Hematopoietic multipotent progenitor cell treated with erythropoietin and hydrocortisone succinate and interleukin-3 and kit ligand, for 4 days (in vitro differentiated cells): Measurements from ENCODE around the gene FAF1.
"Not testable (repeated sequence)": the region's sequence is repeated elsewhere in the genome, so short reads cannot be mapped to it uniquely, and the experiment has no call there.

Source experiments
- DNase-seq: peaks from one replicate; pipeline ENCODE4 v3.0.0-alpha.2; 2015

The FAF1 gene

GRCh38 chr1:50901872-50902271 is 58.2 kb downstream of the FAF1 start:
- no peak for DNase-seq

DNA sequence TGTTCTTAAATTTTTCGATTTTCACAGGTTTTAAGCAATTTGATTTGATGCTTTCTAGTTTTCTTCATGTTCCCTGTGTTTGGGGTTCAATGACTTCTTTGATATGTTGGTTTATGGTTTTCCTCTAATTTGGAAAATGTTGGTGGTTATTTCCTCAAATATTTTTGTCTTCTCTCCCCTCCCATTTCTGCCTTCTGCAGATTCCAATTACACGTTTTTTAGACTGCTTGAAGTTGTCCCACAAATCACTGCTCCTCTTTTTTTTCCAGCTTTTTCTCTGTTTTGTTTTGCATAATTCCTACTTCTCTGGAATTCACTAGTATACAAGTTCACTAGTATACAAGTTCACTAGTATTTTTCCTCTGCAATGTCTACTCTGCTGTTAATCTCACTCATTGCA is 61.3 kb downstream of the FAF1 start:
- DNase-seq: no peak

DNA sequence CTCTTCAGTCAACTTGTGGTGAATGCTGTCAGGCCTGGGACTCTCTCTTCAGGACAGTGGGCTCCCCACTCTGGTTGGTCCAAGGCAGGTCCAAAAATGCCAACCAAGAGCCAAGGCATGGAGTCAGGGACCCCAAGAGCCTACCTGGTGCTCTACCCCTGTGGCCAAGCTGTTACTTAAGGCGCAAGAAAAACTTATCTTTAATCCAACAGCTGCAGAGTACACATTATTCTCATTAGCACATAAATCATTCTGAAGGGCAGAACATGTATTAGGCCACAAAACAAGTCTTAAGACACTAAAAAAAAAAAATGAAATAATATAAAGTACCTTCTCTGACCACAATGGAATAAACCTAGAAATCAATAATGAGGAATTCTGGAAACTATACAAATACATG is 65.7 kb downstream of the FAF1 start:
- DNase-seq: no peak

DNA sequence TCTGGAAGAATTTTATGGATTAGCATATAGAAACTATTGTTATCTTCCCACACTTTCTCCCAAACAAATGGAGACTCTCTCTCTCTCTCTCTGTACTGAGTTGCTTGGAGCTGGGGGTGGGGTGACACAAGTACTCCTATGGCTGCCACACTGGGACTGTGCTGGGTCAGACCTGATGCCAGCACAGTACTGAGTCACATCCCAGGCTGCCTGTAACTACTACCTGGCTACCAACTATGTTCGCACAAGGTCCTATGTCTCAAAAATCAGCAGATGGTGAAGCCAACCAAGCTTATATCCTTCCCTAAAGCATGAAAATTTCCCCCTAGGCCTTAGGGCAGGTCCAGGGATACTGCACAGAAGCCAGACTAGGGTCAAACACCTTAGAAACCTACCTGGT is 66.6 kb downstream of the FAF1 start:
- DNase-seq: no peak

DNA sequence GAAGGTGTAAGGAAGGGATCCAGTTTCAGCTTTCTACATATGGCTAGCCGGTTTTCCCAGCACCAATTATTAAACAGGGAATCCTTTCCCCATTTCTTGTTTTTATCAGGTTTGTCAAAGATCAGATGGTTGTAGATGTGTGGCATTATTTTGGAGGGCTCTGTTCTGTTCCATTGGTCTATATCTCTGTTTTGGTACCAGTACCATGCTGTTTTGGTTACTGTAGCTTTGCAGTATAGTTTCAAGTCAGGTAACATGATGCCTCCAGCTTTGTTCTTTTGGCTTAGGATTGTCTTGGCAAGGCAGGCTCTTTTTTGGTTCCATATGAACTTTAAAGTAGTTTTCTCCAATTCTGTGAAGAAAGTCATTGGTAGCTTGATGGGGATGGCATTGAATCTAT is 72.5 kb downstream of the FAF1 start:
- not testable (repeated sequence) for DNase-seq

DNA sequence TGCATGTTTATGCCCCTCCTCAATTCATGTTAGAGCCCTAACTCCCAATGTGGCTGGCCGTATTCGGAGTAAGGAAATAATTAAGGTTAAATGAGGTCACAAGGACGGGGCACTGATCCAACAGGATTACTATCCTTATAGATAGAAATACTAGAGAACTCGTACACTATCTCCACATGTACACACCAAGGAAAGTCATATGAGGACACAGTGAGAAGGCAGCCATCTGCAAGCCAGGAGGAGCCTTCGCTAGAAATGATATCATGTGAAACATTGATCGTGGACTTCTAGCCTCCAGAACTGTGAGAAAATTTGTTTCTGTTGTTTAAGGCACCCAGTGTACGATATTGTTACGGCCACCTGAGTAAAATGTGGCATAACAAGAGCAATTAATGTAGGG is 79.7 kb downstream of the FAF1 start:
- no peak for DNase-seq

DNA sequence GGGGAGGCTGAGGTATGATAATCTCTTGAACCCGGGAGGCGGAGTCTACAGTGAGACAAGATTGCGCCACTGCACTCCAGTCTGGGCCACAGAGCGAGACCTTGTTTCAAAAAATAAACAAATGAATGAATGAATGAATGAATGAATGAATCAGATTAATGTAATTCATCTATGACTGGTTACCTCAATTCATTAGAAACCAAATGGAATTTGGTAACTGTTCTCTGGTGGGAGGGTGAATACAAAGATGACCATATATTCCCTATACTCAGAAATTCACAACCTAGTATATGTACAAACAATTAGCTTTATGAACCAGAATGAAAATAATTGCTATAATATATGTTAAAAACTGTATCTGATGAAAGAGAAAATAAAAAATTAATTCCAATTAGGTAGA is 80.9 kb downstream of the FAF1 start:
- no peak for DNase-seq

DNA sequence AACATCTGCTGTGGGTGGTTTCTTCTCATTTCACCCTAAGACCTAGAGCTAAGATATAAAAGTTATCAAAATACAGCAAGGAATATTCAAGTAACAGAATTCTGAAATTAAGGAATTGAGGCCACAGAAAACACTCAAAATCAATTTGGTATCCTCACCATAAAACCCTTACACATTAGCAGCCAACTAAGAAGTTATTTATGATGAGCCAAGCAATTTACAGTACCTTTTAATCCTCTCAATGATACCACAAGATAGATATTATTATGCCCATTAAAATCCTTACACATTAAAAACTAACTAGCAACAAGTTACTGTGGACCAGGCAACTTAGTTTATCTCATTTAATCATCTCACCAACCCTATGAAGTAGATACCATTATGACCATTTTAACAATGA is 81.6 kb downstream of the FAF1 start:
- DNase-seq: no peak

GRCh38 chr1:50877641-50878040 is 82.4 kb downstream of the FAF1 start:
- peak; percentile 44 for DNase-seq

- DNase-seq: peak; percentile 93
Observed at GRCh38 chr1:50873458-50874187, 86.4 kb downstream of the FAF1 start.

DNA sequence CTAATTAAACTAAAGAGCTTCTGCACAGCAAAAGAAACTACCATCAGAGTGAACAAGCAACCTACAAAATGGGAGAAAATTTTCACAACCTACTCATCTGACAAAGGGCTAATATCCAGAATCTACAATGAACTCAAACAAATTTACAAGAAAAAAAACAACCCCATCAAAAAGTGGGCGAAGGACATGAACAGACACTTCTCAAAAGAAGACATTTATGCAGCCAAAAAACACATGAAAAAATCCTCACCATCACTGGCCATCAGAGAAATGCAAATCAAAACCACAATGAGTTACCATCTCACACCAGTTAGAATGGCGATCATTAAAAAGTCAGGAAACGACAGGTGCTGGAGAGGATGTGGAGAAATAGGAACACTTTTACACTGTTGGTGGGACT is 95.2 kb downstream of the FAF1 start:
- DNase-seq: not testable (repeated sequence)

DNA sequence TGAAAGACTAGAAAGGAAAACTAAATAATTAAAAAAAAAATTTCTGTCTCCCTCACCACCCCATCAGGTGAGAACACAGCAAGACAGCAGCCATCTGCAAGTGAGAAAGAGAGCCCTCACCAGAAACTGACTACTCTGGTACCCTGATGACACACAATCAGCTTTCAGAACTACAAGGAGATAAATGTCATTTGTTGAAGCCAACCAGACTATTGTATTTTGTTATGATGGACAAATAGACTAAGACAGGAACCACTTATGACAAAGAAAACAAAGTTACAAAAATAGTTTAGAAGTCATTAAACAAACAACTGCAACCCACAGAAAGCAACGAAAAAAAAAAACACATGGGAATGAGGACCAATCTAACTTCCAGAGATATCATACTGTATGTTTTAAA is 98.3 kb downstream of the FAF1 start:
- no peak for DNase-seq

- no peak for DNase-seq
Observed at GRCh38 chr1:50860702-50861101, 99.4 kb downstream of the FAF1 start.

- no peak for DNase-seq
Observed at GRCh38 chr1:50860256-50860655, 99.8 kb downstream of the FAF1 start.

- no peak for DNase-seq
Observed at GRCh38 chr1:50859657-50860056, 100.4 kb downstream of the FAF1 start.

GRCh38 chr1:50858761-50859160 is 101.3 kb downstream of the FAF1 start:
- DNase-seq: no peak

GRCh38 chr1:50857702-50858101 is 102.4 kb downstream of the FAF1 start:
- no peak for DNase-seq

DNA sequence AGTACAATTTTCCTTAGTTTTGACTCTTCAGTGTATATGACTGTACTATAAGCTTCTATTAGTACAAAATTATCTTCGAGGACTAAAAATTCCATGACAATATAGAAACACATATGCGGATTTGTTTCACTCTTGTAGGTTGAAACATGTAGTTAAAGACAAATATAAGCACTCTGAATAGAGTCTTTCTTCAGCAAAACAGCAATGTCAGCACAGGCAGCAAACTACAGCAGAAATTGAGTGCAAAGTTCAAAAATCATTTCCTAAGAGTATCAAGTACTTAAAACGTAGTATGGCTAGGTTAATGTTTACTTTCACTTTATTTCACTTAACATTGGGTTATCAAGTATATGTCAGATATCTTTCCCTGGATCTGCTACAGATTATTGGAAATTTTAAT is 106.7 kb downstream of the FAF1 start:
- DNase-seq: no peak

- DNase-seq: peak; percentile 20
Observed at GRCh38 chr1:50852889-50853288, 107.2 kb downstream of the FAF1 start.

- no peak for DNase-seq
Observed at GRCh38 chr1:50851466-50851865, 108.6 kb downstream of the FAF1 start.

- DNase-seq: peak; percentile 24
Observed at GRCh38 chr1:50851034-50851433, 109.0 kb downstream of the FAF1 start.

- DNase-seq: no peak
Observed at GRCh38 chr1:50847303-50847702, 112.8 kb downstream of the FAF1 start.

- peak; percentile 15 for DNase-seq
Observed at GRCh38 chr1:50846224-50846839, 113.7 kb downstream of the FAF1 start.

- DNase-seq: no peak
Observed at GRCh38 chr1:50841791-50842387, 118.2 kb downstream of the FAF1 start.

DNA sequence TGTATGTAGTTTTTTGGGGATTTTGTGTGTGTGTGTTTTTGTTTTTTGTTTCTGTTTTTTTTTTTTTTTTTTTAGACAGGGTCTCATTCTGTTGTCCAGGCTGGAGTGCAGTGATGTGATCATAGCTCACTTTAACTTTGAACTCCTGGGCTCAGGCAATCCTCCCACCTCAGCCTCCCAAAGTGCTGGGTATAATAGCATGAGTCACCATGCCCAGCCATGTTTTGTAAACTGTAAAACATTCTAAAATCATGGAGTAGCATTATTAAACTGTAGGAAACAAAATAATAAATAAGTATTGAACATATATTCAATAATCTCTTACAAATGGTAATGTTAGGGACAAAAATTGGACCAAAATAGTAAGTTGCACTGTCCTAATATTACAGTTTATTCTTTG is 124.0 kb downstream of the FAF1 start:
- no peak for DNase-seq
